ENCODE data around the gene SHH.

GRCh38 chr7:155804431-155804831 is 7.8 kb downstream of the SHH start:
- TF ChIP-seq CTCF (IDR thresholded peaks at IDR 0.05) (no peak), POLR2AphosphoS5 (IDR thresholded peaks at IDR 0.05; ENCODE audit: low read depth, low read length) (no peak)

Data from Panc1 (cell line).